NCI-H2171 treated with DMSO at 0.1 percent for 48 hours (cell line): ENCODE measurements around the gene PRKCA.
"Not testable (repeated sequence)": the region's sequence is repeated elsewhere in the genome, so short reads cannot be mapped to it uniquely, and the experiment has no call there.

Source experiments
- DNase-seq: peaks from one replicate; lab custom pipeline; 2025; lab: John Stamatoyannopoulos, UW

PRKCA gene

DNA sequence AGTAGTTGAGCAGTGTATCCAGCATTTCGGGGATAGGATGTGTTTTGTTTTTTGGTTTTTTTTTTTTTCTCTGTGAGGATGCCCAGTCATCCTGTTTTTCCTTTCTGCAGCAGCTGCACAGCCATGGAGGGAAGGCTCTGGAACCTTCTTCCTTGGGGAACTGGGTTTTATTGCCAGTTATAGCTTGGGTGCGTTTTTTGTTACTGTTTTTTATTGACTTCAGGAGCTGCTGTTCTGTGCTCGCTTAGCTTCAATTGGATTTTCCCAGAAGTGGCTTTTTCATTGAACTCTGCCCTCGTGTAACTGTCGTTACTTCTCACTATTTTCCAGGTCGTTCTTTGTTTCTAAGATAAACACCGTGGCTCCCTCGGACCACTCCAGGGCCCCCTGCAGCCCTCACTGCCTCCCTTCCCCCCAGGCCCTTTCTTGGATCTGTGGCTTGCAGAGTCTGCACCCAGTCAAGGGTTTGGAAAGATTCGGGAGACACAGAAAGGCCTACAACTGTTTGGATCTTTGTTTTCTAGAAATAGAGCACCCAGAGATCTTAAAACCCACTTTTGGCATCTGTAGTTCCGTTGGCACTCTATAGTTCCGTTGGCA is 412.8 kb downstream of the PRKCA start:
- DNase-seq: no peak

DNA sequence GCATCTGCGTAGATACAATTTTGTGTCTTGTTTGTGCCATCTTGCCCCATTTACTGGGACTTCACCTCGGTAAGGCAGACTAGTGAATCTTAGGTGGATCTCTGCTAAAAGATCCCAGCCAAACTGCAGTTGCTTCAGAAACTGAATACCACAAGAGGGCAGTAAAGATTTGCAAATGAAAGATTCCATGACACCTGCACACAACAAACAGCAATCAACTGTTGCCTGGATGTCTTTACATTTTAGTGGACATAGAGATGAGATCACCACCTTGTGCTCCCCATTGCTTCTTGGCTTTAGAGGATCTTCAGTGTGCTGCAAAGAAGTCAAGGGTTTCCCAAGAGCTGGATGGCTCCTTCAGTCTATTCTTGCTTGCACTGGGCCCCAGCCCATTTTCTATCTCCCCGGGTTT is 413.3 kb downstream of the PRKCA start:
- peak; percentile 85 for DNase-seq

DNA sequence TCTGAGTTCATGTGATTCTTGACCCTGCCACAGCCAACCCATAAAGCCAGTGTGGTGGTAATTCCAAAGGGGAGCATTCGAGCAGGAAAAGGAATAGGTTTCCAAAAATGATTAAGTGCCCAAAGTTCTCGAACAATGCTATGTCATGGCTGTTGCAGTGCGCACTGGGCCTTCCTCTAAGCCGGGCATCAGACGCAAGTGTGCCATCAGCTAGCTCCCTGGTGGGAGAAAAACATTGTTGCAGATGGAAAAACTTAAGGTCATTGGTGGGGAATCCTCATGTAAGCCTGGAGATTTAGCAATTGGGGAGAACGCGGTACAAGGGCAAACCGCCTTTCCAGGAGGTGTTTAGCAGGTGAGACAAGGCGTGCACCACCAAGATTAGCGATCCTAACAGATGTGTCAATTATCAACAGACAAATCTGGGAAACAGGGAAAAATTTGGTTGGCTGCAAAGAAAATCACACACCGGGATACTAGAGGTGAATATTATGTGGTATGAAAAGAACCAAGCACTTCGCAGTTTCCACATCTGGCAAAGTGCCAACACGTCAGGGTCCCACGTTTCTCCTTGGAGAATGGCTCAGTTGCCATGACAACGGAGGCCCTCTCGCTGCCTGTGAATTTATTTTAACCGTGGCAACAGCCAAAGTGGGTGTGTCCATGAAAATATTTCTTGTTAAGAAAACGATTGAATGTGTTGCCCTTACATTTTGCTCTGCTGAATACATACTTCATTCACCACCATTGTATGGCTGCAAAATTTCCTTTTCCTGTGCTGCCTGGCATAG is 414.0 kb downstream of the PRKCA start:
- DNase-seq: peak; percentile 26

GRCh38 chr17:66717641-66718058 is 415.2 kb downstream of the PRKCA start:
- peak; percentile 74 for DNase-seq

- no peak for DNase-seq
Measured at GRCh38 chr17:66720027-66720426, 417.6 kb downstream of the PRKCA start.

DNA sequence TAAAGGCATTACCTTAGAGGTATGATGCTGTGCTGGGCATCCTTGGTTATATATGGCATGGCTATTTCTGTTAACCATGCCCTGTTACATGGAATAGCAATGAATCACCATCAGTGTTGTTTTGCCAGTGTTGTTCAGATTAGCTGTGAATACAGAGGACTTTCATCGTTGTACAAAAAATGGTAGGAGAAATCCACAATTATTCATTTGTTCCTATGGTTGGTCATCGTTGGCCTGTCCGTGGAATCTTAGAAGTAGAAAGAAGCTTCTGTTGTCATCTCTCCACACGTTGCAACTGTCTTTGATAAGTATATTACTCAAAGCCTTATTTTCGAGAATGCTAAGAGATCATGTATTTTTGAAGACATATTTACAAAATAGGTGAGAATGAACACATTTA is 418.2 kb downstream of the PRKCA start:
- no peak for DNase-seq

DNA sequence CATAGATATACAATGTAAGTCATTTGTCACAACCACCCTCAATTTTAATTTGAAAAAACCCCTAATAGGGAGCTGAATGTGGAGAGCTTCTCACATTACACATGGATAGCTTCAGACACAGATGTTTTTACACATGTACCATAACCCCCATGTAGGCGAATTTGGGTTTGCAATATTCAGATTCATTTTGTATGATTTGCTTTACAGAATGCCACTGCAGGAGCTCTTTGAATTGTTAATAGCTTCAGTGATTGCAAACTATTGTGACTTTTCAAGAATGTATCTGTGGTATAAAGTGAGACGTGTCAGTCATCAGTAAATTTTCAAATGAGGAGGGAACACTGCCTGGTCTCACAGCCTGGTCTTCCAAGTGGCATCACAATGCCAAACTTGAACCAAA is 419.9 kb downstream of the PRKCA start:
- DNase-seq: no peak

GRCh38 chr17:66724581-66725341 is 422.3 kb downstream of the PRKCA start:
- no peak for DNase-seq

- not testable (repeated sequence) for DNase-seq
Measured at GRCh38 chr17:66725438-66725837, 423.0 kb downstream of the PRKCA start.

GRCh38 chr17:66725956-66726355 is 423.5 kb downstream of the PRKCA start:
- DNase-seq: no peak

DNA sequence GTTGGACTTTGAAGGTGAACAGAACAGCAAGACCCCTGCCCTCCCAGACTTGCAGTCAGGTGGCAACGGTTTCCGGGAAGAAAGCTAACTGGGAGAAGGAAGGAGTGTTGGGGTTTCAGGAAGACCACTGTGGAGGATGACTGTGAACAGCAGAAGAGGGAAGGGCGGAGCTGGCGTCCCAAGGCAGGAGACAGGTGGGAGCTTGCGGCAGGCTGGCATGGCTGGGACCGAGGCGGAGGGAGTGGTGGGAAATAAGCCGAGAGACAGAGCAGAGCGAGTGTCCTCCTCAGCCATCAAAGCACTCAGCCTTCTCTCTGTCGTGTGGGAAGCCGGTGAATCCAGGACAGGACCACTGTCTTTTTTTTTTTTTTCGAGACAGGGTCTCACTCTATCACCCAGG is 424.0 kb downstream of the PRKCA start:
- DNase-seq: no peak

DNA sequence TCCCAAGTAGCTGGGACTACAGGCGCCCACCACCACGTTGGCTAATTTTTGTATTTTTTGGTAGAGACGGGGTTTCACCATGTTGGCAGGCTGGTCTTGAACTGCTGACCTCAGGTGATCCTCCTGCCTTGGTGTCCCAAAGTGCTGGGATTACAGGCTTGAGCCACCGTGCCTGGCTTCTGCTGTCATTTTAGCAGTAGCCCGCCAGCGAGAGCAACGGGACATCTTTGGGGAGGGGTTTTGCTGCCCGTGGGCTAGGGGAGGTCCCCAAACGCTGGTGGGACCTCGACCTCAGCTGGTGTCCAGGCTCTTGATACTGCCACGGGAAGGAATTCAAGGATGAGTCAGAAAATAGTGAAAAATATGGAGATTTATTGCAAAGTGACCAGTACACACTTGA is 424.4 kb downstream of the PRKCA start:
- no peak for DNase-seq

GRCh38 chr17:66727634-66728570 is 425.5 kb downstream of the PRKCA start:
- peak; percentile 78 for DNase-seq

GRCh38 chr17:66730461-66730923 is 428.1 kb downstream of the PRKCA start:
- DNase-seq: no peak

GRCh38 chr17:66733759-66734158 is 431.3 kb downstream of the PRKCA start:
- no peak for DNase-seq

DNA sequence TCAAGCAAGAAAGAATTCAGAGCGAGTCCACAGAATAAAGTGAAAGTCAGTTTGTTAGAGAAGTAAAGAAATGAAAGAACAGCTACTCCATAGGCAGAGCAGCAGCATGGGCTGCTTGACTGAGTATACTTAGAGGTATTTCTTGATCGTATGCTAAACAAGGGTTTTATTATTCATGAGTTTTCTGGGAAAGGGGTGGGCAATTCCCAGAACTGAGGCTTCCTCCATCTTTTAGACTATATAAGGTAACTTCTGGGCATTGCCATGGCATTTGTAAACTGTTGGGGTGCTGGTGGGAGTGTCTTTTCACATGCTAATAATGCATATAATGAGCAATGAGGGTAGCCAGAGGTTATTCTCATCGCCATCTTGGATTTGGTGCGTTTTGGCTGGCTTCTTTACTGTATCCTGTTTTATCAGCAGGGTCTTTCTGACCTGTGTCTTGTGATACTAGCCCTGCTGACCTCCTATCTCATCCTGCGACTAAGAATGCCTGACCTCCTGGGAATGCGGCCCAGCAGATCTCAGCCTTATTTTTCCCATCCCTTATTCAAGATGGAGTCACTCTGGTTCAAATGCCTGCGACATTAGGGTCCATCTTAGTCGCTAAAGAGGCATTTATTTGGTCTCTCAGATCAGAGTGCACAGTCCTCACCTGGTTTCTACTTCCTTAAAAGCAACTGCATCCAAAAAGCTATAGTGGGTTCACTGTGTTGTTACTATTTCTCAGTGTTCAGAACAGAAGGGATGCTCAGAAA is 432.0 kb downstream of the PRKCA start:
- DNase-seq: no peak

DNA sequence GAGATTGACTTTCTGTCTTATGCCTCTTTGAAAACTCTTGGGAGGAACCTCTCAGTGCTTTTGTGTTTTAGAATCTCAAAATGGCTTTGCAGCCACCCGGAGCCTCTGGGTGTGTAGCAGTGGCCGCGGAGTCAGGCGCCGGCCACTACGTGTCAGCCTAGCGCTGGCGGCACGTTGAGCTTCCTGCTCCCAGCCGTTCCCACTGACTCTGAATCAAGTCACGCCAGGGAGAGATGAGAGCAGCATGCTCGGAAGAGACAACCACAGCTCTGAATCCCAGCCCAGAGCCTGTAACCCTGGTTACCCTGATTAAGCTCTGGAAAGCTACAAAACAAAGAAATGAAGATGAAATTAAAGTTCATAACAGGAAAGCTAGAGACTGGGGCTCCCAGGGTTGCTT is 435.1 kb downstream of the PRKCA start:
- no peak for DNase-seq

- no peak for DNase-seq
Measured at GRCh38 chr17:66738301-66738700, 435.9 kb downstream of the PRKCA start.

- DNase-seq: no peak
Measured at GRCh38 chr17:66739553-66739952, 437.1 kb downstream of the PRKCA start.

- no peak for DNase-seq
Measured at GRCh38 chr17:66740226-66740625, 437.8 kb downstream of the PRKCA start.

DNA sequence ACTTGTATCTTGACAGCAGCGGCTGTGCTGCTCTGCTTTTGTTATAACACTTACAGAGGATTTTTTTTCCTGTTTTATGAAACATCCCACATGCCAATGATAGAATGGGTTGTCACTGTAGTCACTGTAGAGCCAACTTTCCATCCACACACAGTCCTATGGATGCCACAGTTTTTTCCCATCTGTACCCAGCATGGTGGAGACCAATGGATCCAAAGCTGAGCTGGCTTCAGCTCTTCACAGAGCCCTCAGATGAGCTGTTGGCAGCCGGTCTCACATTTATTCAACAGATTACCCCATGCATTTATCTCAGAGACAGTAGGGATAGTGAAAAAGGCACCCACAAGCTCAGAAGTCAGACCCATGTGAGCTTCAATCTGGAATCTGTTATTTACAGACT is 441.1 kb downstream of the PRKCA start:
- no peak for DNase-seq
